Medulla oblongata (tissue), 1 donor: Measurements from ENCODE around the gene LAMTOR3.

Experiments used
- DNase-seq: peaks from one replicate; pipeline ENCODE4 v3.0.0-alpha.2; 2015; ENCODE audit errors: extremely low spot score

LAMTOR3 gene

GRCh38 chr4:99894161-99894997 is at the start of gene LAMTOR3:
Gene LAMTOR3 (minus strand): TSS chr4:99894427. CDS start chr4:99893963, 464 bp downstream.
- peak; percentile 96 for DNase-seq

GRCh38 chr4:99938243-99938753 is 44.1 kb upstream of the LAMTOR3 start:
- DNase-seq, result no peak

GRCh38 chr4:99934891-99935290 is 40.7 kb upstream of the LAMTOR3 start:
- no peak for DNase-seq

GRCh38 chr4:99927566-99927965 is 33.3 kb upstream of the LAMTOR3 start:
- no peak for DNase-seq

- no peak for DNase-seq
Measured at GRCh38 chr4:99921174-99921573, 26.9 kb upstream of the LAMTOR3 start.

GRCh38 chr4:99918656-99919055 is 24.4 kb upstream of the LAMTOR3 start:
- DNase-seq, result no peak

GRCh38 chr4:99917575-99917974 is 23.3 kb upstream of the LAMTOR3 start:
- no peak for DNase-seq

- no peak for DNase-seq
Measured at GRCh38 chr4:99915449-99915848, 21.2 kb upstream of the LAMTOR3 start.

- DNase-seq, result no peak
Measured at GRCh38 chr4:99894998-99895397, 771 bp upstream of the LAMTOR3 start.

GRCh38 chr4:99893839-99894160 is 427 bp downstream of the LAMTOR3 start:
- peak; percentile 25 for DNase-seq

- DNase-seq, result no peak
Measured at GRCh38 chr4:99893029-99893428, 1.2 kb downstream of the LAMTOR3 start.

GRCh38 chr4:99891351-99891750 is 2.9 kb downstream of the LAMTOR3 start:
- DNase-seq, result no peak

GRCh38 chr4:99887837-99888236 is 6.4 kb downstream of the LAMTOR3 start:
- DNase-seq, result no peak

- DNase-seq, result no peak
Measured at GRCh38 chr4:99886146-99886545, 8.1 kb downstream of the LAMTOR3 start.

- DNase-seq, result no peak
Measured at GRCh38 chr4:99885687-99886086, 8.5 kb downstream of the LAMTOR3 start.

GRCh38 chr4:99885063-99885664 is 9.1 kb downstream of the LAMTOR3 start:
- DNase-seq, result peak; percentile 11

GRCh38 chr4:99879458-99879857 is 14.8 kb downstream of the LAMTOR3 start:
- DNase-seq, result no peak

GRCh38 chr4:99878604-99879003 is 15.6 kb downstream of the LAMTOR3 start:
- DNase-seq, result no peak

- DNase-seq, result no peak
Measured at GRCh38 chr4:99876946-99877345, 17.3 kb downstream of the LAMTOR3 start.

- DNase-seq, result no peak
Measured at GRCh38 chr4:99875071-99875470, 19.2 kb downstream of the LAMTOR3 start.

GRCh38 chr4:99872570-99872969 is 21.7 kb downstream of the LAMTOR3 start:
- no peak for DNase-seq

- DNase-seq, result no peak
Measured at GRCh38 chr4:99868126-99868596, 26.1 kb downstream of the LAMTOR3 start.

- DNase-seq, result no peak
Measured at GRCh38 chr4:99863804-99864203, 30.4 kb downstream of the LAMTOR3 start.
